T-helper 1 cell (primary cell): ENCODE results near the gene BLMH.
"Not testable (repeated sequence)": the region's sequence is repeated elsewhere in the genome, so short reads cannot be mapped to it uniquely, and the experiment has no call there.

ENCODE experiments used
- DNase-seq, 5 donors: peaks; one replicate each; pipeline ENCODE4 v3.0.0-alpha.2; 2012 to 2020

BLMH gene

DNA sequence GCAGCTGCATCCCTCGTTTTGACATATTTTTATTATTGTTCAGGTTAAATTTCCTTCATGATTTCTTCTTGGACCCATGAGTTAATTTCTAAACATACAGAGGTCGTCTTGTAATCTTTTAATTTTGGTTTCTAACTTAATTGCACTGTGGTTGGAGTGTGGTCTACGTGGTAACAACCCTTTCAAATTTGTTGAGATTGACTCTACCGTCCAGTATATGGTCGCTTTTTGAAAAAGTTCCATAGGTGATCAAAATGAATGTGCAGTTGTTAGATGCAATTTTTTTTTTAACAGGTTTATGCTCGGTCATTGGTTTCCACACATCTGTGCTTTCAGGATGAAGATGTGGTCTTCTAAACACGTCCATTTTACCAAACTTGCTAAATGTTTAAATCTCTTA is 45.3 kb downstream of the BLMH start:
- DNase-seq = no peak

DNA sequence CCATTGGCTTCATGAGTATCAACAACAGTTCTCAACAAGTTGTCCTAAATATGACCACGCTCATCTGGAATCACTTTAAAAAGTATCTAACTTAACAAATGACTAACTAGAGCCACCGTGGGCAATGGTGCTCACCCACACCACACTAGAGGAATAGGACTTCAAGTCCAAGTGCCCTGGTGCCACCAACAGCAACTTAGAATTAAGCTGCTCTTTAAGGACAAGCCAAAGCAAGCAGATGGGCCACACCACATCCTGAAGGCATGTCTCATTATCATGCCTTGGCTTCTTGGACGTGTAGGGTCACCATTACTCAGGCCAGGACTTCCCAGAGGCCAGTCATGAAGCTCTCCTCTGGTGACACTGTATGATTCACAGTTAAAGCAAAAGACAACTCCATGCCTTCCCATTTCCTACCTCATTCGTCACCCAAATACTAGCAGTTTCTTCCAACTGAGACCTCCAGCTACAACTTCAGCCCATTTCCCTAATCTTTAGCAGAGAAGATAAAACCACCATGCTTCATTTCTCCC is 46.8 kb downstream of the BLMH start:
- no peak for DNase-seq

DNA sequence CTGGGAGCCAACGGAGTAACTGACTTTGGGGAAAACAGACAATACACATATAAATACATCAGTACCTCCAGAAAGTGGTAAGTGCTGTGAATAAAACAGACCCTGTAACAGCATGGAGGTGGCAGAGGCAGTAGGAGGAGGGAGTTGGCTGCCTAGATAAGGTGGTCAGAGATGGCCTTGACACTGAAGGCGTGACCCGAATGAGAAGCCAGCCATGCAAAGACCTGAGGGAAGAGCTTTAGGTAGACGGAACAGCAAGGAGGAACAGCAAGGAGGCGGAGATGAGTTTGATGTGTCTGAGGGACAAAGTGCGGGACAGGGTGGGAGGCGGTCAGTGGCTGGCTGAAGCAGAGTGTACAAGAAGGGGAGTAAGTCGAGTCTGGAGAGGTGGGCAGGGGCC is 48.2 kb downstream of the BLMH start:
- DNase-seq = no peak

DNA sequence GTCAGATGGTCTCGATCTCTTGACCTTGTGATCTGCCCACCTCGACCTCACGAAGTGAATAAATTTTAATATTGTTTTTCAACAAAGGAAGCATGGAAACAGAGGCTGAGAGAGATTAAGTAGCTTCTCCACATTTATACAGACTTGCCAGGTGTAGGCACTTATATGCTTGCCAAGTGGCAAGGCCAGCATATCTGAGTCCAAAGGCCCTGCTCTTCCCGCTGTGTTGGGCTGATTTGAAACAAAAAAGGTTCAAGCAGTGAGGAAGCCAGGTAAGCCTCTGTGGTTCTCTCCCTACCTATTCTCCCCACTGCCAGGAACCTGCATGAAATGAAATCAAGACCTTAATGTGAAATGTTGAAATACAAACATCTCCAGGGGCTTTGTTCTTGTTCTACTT is 48.7 kb downstream of the BLMH start:
- no peak for DNase-seq

DNA sequence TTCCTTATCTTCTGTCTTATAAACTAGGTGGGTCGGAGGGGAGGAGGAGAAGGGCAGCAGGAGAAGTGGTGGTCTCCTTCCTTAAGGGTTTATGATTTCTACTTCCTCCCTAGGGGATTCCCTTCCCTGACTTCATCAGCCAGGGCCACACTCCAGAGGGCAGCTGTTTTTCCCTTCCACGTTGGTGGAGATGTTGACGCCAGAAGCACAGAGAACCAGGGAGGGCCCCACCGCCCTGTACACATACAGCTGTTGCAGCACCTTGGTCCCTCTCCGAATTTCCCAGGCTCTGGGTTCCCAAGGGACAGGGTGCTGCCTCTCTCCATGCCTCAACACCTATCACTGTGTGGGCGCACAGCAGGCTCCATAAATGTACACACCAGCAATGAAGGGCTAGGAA is 50.7 kb downstream of the BLMH start:
- no peak for DNase-seq

DNA sequence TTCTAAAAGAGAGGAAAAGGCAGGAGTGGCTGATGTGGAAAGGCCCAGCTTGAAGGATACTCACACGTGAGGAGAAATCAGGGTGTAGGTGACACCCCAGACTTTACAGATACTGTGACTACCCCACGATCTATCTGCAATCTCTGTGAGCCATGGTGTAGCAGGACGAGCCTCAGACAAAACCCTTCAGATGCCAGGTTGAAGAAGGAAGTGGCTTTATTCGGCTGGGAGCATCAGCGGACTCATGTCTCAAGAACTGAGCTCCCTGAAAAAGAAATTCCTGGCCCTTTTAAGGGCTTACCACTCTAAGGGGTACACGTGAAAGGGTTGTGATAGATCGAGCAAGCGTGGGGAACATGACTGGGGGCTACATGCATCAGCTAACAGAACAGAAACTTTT is 51.6 kb downstream of the BLMH start:
- no peak for DNase-seq

DNA sequence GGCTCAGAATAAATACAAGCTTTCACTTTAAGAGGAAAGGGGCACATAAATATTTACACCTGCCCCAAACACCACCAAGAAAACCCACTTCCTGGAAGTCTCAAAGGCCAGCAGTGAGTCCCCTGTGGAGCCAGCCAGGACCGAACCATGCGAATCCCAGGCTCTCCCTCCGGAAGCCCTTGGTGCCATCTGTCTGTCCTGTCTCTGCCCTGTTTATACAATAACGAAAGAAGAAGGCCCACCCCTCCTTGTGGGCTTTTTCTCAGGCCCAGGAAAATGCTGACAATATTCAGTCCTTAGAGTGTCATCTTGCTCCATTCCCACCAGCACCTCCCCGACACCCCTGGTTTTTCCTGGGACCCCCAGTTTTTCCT is 52.7 kb downstream of the BLMH start:
- DNase-seq = no peak

DNA sequence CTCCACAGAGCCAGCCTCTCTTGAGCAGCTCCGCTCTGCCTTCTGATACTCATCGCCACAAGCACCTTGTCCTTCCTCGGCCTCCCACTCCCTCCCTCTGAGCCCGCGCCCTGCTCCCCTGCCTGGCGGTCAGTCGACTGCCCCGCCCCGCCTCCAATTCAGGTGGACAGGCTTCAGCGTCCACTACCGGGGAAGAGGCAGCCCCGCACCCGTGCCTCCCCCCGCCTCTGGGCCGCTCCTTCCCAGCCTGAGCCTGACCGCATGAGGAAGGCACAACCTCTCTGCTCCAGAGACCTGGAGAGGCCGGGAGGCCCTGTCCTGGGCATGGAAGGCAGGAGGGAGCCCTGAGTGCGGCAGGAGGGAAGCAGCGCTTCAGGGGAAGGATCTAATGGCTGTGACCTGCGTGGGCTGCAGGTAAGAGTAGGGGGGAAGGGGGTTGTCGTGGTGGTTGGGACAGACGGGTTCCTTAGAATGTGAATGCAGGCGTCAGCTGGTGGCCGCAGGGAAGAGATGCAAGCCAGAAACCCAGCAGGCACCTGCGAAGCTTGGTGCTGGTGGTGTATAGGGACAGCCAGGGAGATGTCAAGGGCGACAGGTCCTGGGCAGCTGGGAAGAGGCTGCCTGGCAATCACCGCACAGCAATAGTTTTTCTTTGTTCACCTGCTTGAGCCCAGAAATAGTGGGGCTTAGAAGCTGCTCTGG is 53.2 kb downstream of the BLMH start:
- DNase-seq = no peak

DNA sequence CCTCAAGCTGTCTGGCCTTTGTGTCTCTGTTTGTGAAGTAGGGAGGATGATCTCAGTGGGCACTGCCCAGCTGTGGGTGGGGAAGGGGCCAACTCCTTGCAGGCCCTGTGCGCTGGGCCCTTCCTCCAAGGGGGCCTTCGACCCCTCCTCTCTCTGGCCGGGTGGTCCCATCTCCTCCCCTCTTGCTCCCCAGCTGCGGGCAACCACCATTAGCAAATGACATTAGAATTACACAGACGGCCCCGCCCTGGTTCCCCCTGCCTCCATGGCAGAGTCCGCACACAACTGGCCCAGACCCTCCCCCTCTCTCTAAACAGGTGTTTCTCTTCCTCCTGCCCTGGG is 53.8 kb downstream of the BLMH start:
- no peak for DNase-seq

DNA sequence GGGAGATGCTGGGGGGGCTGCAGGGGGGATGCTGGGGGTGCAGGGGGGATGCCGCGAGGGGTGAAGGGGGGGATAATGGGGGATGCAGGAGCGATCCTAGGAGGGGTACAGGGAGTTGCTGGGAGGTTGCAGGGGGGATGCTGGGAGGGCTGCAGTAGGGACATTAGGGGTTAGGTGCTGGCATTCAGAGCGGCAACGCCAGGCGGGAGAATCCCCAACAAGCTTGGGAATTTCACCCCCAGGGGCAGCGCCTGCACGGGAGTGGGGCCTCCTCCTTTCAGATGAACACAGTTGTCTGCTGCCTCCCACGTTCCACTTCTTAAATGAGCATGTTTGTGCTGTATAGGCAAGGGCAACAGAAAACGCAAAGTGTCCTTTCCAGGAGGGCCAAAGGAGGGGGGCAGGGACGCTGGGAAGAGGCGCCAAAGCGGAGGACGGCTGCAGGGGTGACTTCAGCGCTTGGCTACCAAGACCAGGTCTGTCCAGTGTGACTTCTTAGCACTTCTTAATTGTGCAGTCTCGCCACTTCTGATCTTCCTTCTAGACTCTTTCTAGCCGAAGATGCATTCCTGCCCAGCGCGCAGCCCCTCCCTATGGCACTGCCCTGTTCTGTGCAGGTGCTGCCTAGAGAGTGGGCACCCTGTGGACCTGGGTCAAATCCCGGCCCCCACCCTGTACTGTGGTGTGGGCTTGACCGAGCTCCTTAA is 54.3 kb downstream of the BLMH start:
- no peak for DNase-seq

DNA sequence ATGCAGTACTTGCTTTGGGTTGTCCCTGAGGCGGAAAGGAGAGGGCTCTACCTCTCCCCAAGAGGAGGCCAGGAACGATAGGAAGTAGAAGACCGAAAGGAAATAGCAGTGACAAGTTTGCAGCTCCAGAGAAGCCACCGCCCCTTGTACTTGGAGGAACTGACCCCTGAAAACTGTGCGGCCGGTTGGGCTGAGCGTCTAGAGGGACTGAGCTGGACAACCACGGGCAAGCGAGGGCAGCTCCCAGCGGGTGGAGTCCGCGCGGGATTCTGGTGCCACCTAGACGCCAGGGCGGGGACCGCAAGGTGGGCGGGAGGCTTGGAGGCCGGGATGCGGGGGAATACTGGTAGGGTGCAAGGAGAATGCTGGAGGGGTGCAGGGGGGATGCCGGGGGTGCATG is 55.0 kb downstream of the BLMH start:
- no peak for DNase-seq

DNA sequence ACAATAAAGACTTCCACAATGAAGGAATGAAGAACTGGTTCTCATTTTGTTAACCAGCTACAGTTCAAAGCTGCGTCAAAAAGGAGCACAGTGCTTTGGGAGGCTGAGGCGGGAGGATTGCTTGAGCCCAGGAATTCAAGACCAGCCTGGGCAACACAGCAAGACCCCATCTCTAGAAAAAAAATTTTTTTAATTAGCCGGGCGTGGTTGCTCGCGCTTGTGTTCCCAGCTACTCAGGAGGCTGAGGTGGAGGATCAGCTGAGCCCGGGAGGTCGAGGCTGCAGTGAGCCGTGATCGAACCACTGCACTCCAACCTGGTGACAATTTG is 55.5 kb downstream of the BLMH start:
- DNase-seq = no peak

DNA sequence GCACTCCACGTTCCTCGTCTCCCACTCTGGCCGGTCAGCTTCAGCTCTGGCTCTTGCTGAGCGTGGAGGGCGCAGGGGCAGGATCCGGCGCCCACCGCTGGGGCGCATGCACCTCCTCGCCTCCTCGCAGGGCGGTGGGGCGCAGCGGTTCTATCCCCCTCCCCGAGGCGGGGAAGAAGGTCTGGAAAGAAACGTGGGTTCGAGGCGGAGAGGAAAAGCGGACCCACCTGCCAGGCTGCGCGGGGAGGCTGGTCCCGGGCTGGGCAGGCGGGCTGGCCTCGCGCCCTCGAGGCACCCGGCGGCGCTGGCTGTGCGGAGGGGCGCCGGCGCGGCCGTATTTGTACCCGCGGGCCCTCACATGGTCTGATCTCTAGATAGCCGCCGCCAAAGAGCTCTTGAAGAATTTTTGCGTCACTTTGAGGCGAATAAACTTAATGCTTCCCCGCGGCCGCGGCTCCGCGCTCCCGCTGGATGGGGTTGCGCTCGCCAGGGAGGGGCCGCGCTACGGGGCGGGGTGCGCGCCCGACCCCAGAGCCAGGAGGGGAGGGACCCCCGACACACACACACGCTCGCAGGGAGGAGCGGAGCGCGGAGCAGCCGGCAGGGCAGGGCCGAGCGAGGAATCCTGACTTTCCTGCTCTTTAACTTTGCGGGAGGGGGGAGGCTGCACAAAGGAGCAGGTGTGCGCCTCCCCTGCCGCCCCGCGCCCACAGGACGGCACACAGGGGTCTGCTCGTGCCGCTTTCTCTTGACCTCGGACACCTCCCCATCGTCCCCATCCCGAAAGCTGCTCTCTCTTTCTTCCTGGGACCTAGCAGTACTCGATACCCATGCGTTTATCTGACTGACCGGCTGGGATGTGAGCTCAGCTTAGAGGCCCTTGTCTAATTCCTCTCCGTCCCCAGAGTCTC is 56.1 kb downstream of the BLMH start, which contains the start of gene SLC6A4:
TSS of gene SLC6A4 (minus strand) at position 312 of the 911 bp plus-strand sequence. CDS start 13,739 bp downstream, outside the sequence.
- DNase-seq = no peak

DNA sequence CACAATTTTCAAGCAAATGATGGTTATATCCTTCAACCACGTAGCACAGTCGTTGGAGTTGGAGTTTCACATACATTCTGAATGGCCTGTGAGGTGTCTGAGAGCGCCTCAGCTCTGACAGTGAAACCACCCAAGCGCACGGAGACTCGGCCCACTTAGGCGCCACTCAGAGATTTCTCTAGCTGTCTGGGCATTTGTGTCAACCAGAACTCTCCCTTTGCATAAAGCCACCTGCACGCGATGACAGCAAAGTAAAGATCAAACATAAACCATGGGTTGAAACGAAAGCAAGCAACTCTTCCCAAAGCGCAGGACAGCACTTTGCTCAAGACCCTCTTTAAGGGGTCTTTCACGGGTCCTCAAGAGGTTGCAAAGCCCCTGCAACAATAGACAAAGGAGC is 56.8 kb downstream of the BLMH start:
- no peak for DNase-seq

DNA sequence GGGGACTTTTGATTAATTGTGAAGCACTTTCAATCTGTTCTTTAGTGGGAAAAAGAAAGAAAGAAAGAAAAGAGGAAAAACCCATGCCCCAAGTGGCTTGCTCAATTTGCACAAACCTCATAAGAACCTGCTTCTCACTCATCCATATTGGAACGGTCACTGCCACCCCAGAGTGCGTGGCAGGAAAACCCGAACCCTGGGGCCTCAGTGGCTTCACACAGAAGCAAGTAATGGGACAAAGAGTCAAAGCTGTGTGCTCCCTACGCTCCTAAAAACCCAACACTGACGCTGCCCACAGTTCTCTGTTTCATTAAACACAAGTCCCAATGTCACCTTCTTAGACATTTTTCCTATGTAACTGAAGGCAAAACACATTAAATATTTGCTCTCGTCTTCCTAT is 57.4 kb downstream of the BLMH start:
- no peak for DNase-seq

DNA sequence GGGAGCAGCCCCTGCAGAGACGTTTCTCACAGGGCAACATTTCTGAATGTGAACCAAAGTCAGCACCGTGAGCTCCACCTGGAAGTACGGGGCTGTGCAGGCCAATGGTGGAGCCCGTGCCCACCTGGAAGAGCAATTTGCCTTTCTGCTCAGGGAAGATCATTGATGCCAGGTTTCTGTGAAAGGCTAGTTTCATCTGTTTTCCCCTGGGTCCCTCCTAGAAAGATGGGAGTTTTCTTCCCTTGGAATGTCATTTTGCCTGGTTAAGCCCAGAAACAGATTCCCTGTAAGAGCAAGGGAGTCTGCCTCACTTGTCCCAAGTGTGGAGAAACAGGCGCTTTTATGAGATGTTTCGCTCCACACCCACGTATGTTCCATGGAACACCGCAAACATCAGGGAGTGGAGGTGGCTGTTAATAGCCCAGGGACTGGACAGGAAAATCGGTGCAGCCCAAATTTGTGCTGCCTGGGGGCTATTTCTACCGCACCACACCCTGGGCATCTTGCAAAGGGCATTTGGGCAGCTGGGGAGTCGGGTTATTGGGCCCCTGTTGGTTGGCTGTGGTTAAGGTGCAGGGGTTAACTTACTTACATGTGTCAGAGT is 58.8 kb downstream of the BLMH start:
- no peak for DNase-seq

DNA sequence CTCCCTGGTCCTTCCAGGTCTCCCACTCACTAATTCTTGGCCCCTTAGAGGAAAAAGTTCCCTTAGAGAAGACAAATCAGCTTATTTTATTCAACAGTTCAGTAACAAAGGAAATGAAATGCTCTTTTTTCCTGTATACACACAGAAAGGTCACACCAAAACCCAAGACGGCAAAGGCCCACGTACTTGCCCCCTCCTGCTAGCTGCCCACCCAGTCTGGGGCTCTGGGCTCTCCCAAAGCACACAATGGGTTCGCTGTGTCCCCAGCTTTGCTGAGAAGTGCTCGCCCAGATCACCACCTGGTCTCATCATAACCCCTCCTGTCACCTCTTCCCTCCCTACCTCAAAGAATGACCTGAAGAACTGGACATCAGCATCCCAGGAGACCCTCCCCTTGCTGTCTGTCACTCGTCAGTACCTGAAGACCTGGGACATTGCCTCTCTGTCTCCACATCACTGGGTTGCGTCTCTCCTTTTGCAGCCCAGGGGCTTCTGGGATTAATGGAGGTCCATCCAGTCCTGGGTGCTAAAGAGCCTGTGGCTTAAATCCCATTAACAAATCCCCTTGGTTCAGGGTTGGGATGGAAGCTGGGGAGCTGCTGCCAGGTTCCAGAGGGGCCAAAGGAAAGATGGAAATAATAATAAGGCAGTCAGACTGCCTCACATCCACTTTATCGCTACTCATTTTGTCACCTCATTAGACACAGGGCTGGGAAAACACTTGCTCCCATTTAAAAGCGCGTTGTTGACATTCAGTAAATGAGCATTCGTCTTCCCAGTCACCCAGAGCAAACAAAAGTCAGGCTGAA is 59.5 kb downstream of the BLMH start:
- no peak for DNase-seq

DNA sequence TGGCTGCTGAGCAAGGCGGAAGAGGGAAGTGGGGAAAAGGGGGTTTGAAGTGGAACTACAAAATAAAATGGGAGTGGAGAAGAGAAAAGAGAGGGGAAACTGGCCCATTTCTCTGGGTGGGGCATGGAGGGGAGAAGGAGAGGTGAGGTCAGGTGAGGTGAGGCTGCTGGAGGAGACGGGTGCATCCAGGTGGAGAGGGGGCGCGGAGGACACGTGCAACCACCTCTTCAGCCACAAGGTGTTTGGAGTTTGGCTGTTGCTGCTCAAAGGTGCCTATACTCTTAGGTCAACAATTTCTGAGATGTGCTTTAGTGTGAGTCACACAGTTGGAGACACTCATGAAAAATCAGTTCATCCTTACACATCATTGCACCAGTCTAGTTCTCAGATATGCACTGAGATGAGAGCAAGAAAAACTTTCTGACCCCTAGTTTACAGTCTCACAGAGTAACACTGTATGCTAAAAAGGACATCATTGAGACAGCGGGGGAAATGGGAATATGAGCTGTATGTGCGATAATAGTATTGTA is 61.1 kb downstream of the BLMH start:
- DNase-seq = no peak

DNA sequence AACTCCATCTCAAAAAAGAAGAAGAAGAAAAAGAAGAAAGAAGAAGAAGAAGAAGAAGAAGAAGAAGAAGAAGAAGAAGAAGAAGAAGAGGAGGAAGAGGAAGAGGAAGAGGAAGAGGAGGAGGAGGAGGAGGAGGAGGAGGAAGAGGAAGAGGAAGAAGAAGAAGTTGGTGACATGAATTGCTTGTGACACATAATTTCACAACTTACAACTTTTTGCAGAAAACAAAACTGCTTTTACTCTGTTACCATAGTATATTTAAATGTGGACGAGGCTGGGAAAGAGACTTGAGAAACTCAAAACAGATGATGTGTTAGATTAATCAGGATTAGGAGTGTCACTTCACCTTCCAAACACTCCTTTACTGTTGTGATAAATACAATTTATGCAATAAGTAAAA is 61.7 kb downstream of the BLMH start:
- not testable (repeated sequence) for DNase-seq

DNA sequence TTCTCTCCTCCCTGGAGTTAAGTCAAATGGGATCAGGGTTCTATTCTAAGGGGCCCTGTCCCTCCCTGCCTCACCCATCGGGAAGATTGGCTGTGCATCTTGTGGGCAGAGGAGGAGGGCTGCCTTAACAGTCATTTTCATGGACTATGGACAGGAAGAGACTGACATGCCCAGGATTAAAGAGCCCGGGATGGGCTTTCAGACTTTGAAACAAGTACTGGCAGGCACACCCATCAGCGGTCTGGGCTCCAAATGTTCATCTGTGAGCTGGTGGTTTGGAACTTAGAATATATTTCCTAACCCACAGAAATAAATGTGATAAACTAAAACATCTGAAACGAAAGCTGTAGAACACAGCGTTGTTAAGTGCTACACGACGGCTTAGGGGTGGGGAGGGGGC is 62.7 kb downstream of the BLMH start:
- no peak for DNase-seq

DNA sequence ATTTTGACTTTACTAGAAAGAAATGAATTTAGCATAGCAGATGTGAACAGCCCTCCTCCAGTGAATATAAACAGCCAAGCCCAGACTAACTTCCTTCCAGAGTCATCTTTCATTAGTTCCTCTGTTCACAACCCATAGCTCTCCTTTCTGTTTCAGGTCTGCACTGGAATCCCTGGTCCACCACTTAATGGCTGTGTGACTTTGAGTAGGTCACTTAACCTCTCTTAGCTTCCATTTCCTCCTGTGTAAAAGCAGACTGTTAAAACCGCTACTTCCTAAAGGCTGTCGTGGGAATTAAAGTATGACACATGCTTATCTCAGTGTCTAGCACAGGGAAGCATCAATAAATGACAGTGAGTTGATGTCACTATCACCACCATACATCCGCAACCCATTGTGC is 63.7 kb downstream of the BLMH start:
- DNase-seq = no peak

DNA sequence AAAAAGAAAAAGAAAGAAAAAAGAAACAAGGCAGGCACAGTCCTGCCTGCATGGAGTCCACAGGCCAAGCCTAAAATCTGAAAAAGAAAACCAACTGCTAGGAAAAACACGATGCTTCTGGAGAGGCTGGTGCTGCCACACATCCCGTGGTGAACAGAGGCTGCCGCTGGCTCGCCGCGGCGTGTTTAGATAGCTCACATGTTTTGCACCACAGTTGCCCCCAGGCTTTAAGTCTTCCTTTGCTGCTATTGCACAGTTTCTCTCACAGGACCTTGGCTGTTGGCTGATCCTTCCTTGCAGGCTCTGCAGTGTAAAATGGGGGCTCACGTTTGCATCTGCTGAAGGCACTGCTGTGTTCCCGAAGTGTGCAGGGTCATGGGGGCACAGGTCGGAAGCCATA is 64.9 kb downstream of the BLMH start:
- no peak for DNase-seq
